Natural killer cell (primary cell): ENCODE results near the gene CCDC15. TPM values are rescaled to one million over a fixed set of nuclear protein-coding genes. Genes with fewer than 3 reads are reported as not detected.

Experiments used
- ATAC-seq, 3 donors: fragments of 150-1000 bp in 2 of 3; fragments of 200-7000 bp in 1 of 3; cut with Tn5 transposase; 1 replicate in 1 of 3; 2 replicates in 2 of 3; pipeline ENCODE4 v1.10.0; 2021; ENCODE audit warnings: mild to moderate bottlenecking in 2 of 3, moderate library complexity in 2 of 3
- DNase-seq, 2 donors: peaks; one replicate each; pipeline versions ENCODE4 v3.0.0 to v3.0.0-alpha.2; 2013 to 2021; ENCODE audit warnings: mixed read lengths in 1 of 2
- H3K27ac ChIP-seq: one replicate; pipeline ENCODE4 v1.5.1; 2013; ENCODE audit warnings: mild to moderate bottlenecking, low read length
- H3K27me3 ChIP-seq: one replicate; pipeline ENCODE4 v1.6.1; 2013; ENCODE audit warnings: low read length; ENCODE audit not compliant: control insufficient read depth, insufficient read depth
- H3K36me3 ChIP-seq: one replicate; pipeline ENCODE4 v1.6.1; 2013; ENCODE audit warnings: low read length; ENCODE audit not compliant: control insufficient read depth, insufficient read depth
- H3K4me1 ChIP-seq: one replicate; pipeline ENCODE4 v1.6.1; 2013; ENCODE audit warnings: low read length; ENCODE audit not compliant: control insufficient read depth, insufficient read depth
- H3K4me3 ChIP-seq: one replicate; pipeline ENCODE4 v1.5.1; 2013; ENCODE audit warnings: low read length
- H3K9me3 ChIP-seq: one replicate; pipeline ENCODE4 v1.6.1; 2013; ENCODE audit warnings: low read length; ENCODE audit not compliant: control insufficient read depth, insufficient read depth
- H3K27ac Mint-ChIP-seq, 2 donors: one replicate each; pipeline ENCODE4 v1.8.0; 2022; ENCODE audit warnings: mild to moderate bottlenecking in 2 of 2, mixed read lengths in 2 of 2, moderate library complexity in 1 of 2
- H3K27me3 Mint-ChIP-seq, 2 donors: one replicate each; pipeline ENCODE4 v1.8.0; 2022; ENCODE audit warnings: low read depth in 2 of 2, mixed read lengths in 2 of 2
- H3K36me3 Mint-ChIP-seq: one replicate; pipeline ENCODE4 v1.8.0; 2022; ENCODE audit warnings: mixed read lengths
- H3K4me1 Mint-ChIP-seq, 2 donors: one replicate each; pipeline ENCODE4 v1.8.0; 2022; ENCODE audit warnings: mixed read lengths in 2 of 2
- H3K4me3 Mint-ChIP-seq: one replicate; pipeline ENCODE4 v1.8.0; 2022; ENCODE audit warnings: mild to moderate bottlenecking, moderate library complexity, mixed read lengths
- H3K9me3 Mint-ChIP-seq, 2 donors: one replicate each; pipeline ENCODE4 v1.8.0; 2022; ENCODE audit warnings: mixed read lengths in 2 of 2
- WGBS: methylation state at CpG from one replicate; pipeline ENCODE4 v1.1.7; 2013; ENCODE audit warnings: missing lambda C conversion rate; ENCODE audit not compliant: insufficient coverage; 5-methylcytosine and 5-hydroxymethylcytosine counted together
- intact Hi-C: fragments of 100-400 bp; cut with micrococcal nuclease; formaldehyde crosslinking; loops from one replicate; pipeline ENCODE4 v1.14.2; 2022
- total RNA-seq, 4 donors: library from RNA; stranded (reverse); fragments of 120-200 nt in 1 of 4; gene quantifications; one replicate each; pipeline versions ENCODE4 v1.2.3 to v1.2.4, GENCODE V29; 2013 to 2022
- TF ChIP-seq, protein P1 (sequence below): fragments of 200-600 bp; IDR thresholded peaks from one replicate; pipeline ENCODE4 v1.8.0; 2022; ENCODE audit warnings: antibody characterized with exemption

Gene CCDC15
- total RNA-seq, 3 donors from 2014 or later (not counting 1 experiment from before 2014, with no cell fraction given) = 3.8 to 4.7 (median 3.9) TPM

DNA sequence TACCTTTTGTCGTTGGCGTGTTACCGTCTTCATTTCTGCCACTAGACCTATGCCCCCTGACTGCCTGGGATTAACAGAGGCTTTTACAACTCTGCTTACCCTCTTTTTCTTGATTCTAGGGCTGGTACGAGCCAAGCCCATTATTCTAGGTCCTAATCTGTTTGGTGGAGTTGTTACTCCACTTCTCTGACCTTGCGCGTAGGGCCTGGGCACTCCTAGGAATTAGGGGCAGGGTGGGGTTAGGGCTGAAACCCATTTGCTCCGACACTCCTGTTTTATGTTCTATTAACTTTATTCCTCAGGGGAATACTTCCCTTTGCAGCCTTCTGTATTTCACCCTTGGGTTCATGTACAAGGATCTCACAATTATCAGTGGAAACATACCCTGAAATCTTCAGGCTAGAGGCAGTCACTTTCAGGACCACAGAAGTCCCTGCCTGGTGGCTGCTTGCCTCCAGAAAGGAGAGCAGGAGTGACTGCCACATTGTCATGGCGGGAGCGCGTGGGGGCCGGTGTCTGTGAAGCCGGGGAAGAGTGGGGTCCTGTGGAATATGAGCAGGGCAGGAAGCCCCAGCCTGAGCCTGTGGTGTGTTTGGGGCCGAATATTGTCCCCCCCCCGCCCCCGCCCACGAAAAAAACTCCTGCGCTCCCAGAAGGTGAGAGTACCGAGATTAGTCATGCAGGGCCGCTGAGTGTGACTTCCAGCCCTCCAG, 108.4 kb downstream of the CCDC15 start:
- TF ChIP-seq, protein P1, sequence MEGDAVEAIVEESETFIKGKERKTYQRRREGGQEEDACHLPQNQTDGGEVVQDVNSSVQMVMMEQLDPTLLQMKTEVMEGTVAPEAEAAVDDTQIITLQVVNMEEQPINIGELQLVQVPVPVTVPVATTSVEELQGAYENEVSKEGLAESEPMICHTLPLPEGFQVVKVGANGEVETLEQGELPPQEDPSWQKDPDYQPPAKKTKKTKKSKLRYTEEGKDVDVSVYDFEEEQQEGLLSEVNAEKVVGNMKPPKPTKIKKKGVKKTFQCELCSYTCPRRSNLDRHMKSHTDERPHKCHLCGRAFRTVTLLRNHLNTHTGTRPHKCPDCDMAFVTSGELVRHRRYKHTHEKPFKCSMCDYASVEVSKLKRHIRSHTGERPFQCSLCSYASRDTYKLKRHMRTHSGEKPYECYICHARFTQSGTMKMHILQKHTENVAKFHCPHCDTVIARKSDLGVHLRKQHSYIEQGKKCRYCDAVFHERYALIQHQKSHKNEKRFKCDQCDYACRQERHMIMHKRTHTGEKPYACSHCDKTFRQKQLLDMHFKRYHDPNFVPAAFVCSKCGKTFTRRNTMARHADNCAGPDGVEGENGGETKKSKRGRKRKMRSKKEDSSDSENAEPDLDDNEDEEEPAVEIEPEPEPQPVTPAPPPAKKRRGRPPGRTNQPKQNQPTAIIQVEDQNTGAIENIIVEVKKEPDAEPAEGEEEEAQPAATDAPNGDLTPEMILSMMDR = no peak
- ATAC-seq = no peak
- no peaks in the 10 kb centered on the region for H3K36me3 Mint-ChIP-seq
- H3K4me3 Mint-ChIP-seq = peak overlapping the region; percentile 90
- peaks cover 0 to 5% of the 10 kb centered on the region in 2 donors for H3K27me3 Mint-ChIP-seq
- H3K9me3 ChIP-seq = no peaks in the 10 kb centered on the region
- H3K36me3 ChIP-seq = no peaks in the 10 kb centered on the region
- H3K9me3 Mint-ChIP-seq = no peaks in the 10 kb centered on the region
- H3K4me1 Mint-ChIP-seq = peaks cover 0 to 10% of the 10 kb centered on the region in 2 donors
- DNase-seq = no peak
- 44% methylated on average over 18 of the region's 19 CpGs for WGBS
- intact Hi-C loops = loop anchor here (2.0 kb wide), 2 partner anchors 48 to 108 kb away; partner anchors contain the start of genes CCDC15 and TMEM218
- H3K27ac Mint-ChIP-seq = peak overlapping the region; percentile 70 to 86
- peak overlapping the region; percentile 49 for H3K27ac ChIP-seq
- H3K4me3 ChIP-seq = peak overlapping the region; percentile 55
- no peaks in the 10 kb centered on the region for H3K27me3 ChIP-seq
- peaks cover 13% of the 10 kb centered on the region for H3K4me1 ChIP-seq

DNA sequence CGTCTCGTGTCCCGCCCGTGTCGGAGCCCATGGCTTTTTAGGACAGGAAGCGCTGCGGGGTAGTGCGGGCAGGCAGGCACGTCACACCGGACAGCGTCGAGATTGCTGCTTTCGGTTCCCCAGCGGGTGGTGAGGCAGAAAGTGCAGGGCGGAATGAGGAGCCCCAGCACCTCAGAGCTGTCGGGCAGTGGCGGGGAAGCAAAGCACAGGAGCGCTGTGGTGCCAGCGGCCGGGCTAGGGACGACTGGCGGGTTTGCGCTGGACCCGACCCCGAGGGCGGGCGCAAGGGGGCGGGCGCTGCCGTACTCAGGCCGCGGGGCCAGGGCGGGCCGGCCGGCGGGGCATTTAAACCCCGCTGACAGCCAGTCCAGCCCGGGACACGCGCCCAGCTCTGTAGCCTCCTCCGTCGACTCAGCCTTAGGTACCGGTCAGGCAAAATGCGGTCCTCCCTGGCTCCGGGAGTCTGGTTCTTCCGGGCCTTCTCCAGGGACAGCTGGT, 109.0 kb downstream of the CCDC15 start, which contains the start of gene SLC37A2:
SLC37A2 (plus strand) TSS at position 375 of the 498 bp plus-strand sequence; CDS start at position 438, 63 bp downstream.
- DNase-seq = peak; percentile 60 to 66
- peak within 1 kb of the TSS; percentile 90 for H3K4me3 Mint-ChIP-seq
- TF ChIP-seq, protein P1 = no peak
- H3K27me3 Mint-ChIP-seq = peaks cover 4 to 5% of the 10 kb centered on the region in 2 donors
- peaks cover 0 to 10% of the 10 kb centered on the region in 2 donors for H3K4me1 Mint-ChIP-seq
- WGBS = under 1% methylated on average over 46 of the region's 46 CpGs
- peak; percentile 88 to 90 (median 90) for ATAC-seq
- Histone ChIP-seq H3K9me3 (no peaks in the 10 kb centered on the region), H3K4me3 (peak within 1 kb of the TSS; percentile 55), H3K27ac (peak within 1 kb of the TSS; percentile 49), H3K4me1 (peaks cover 13% of the 10 kb centered on the region), H3K27me3 (no peaks in the 10 kb centered on the region), H3K36me3 (no peaks in the 10 kb centered on the region)
- H3K9me3 Mint-ChIP-seq = no peaks in the 10 kb centered on the region
- intact Hi-C loops = loop anchor here (2.0 kb wide), 2 partner anchors 48 to 108 kb away; partner anchors contain the start of genes CCDC15 and TMEM218
- H3K36me3 Mint-ChIP-seq = no peaks in the 10 kb centered on the region
- H3K27ac Mint-ChIP-seq = peak within 1 kb of the TSS; percentile 70 to 86

DNA sequence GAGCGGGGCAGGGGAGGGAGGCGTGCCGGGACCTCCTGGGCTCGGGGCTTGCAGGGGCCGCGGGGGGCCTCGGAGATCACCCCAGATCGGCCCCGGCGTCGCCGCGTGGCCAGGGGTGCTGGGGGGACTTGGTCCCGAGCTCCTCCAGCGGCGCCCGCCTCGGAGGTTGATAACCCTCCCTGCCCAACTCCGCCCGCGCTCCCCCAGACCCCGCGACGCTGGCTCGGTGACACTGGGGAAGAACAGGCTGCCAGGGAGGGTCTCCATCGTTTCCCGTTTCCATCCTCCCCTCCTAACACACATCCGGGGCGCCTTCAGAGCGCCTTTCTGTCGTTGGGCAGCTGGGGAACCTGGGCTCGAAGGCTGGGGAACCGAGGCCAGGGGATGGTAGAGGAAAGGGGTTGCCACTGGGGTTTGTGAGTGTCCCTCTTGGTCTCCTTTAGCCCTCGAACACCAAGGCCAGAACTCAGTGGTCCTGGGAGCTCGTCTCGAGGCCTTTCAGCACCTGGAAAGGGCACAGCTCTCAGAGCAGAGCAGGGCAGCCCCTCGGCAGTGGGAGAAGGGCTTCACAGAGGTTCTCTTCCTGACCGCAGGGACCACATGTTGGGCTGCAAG, 109.5 kb downstream of the CCDC15 start:
- ATAC-seq (peak; percentile 5 to 25 (median 23)), DNase-seq (peak in 1 of 2 donors; percentile 17)
- Histone ChIP-seq H3K9me3 (no peaks in the 10 kb centered on the region), H3K27ac (peak overlapping the region; percentile 49), H3K27me3 (no peaks in the 10 kb centered on the region), H3K4me3 (peak overlapping the region; percentile 55), H3K36me3 (no peaks in the 10 kb centered on the region), H3K4me1 (peaks cover 13% of the 10 kb centered on the region)
- H3K4me1 Mint-ChIP-seq = peaks cover 0 to 10% of the 10 kb centered on the region in 2 donors
- H3K4me3 Mint-ChIP-seq = peak overlapping the region; percentile 90
- WGBS = 11% methylated on average over 37 of the region's 38 CpGs
- intact Hi-C loops = loop anchor here (2.0 kb wide), 2 partner anchors 47 to 109 kb away; partner anchors contain the start of genes CCDC15 and TMEM218
- H3K27me3 Mint-ChIP-seq = peaks cover 5 to 9% of the 10 kb centered on the region in 2 donors
- TF ChIP-seq, protein P1 = no peak
- no peaks in the 10 kb centered on the region for H3K9me3 Mint-ChIP-seq
- H3K36me3 Mint-ChIP-seq = no peaks in the 10 kb centered on the region
- H3K27ac Mint-ChIP-seq = peak overlapping the region in 1 of 2 donors; percentile 86
